H9 (cell line): Measurements from ENCODE around the gene PTPRN2. TPM values are rescaled to one million over a fixed set of nuclear protein-coding genes. Genes with fewer than 3 reads are reported as not detected.

Experiments
- DNase-seq: peaks from one replicate; pipeline ENCODE4 v3.0.0-alpha.2; 2017
- H2AFZ ChIP-seq: one replicate; pipeline ENCODE4 v1.6.1; 2013; ENCODE audit warnings: mild to moderate bottlenecking, low read length, control low read depth, moderate library complexity
- H2AK5ac ChIP-seq: 2 replicates; pipeline ENCODE4 v1.6.1; 2013; ENCODE audit warnings: low read length, control low read depth, mixed read lengths; ENCODE audit not compliant: insufficient read length
- H2BK120ac ChIP-seq: one replicate; pipeline ENCODE4 v1.6.1; 2013; ENCODE audit warnings: low read depth, mild to moderate bottlenecking, low read length, control low read depth, inconsistent platforms; ENCODE audit not compliant: poor library complexity, severe bottlenecking
- H2BK12ac ChIP-seq: 2 replicates; pipeline ENCODE4 v1.6.1; 2013; ENCODE audit warnings: low read length, control low read depth, mixed read lengths, low read depth; ENCODE audit not compliant: insufficient read length
- H2BK15ac ChIP-seq: 2 replicates; pipeline ENCODE4 v1.6.1; 2013; ENCODE audit warnings: low read depth, low read length, control low read depth
- H2BK20ac ChIP-seq: one replicate; pipeline ENCODE4 v1.6.1; 2013; ENCODE audit warnings: low read depth, mild to moderate bottlenecking, low read length, control low read depth, inconsistent platforms; ENCODE audit not compliant: poor library complexity, severe bottlenecking
- H2BK5ac ChIP-seq: 2 replicates; pipeline ENCODE4 v1.6.1; 2013; ENCODE audit warnings: low read length, control low read depth, mixed read lengths; ENCODE audit not compliant: insufficient read length
- H3K14ac ChIP-seq: 2 replicates; pipeline ENCODE4 v1.6.1; 2013; ENCODE audit warnings: low read length, control low read depth; ENCODE audit not compliant: insufficient read depth
- H3K18ac ChIP-seq: 2 replicates; pipeline ENCODE4 v1.6.1; 2013; ENCODE audit warnings: low read depth, mild to moderate bottlenecking, mixed read lengths, low read length, control low read depth; ENCODE audit not compliant: insufficient read length
- H3K23ac ChIP-seq: 2 replicates; pipeline ENCODE4 v1.6.1; 2013; ENCODE audit warnings: low read length, control low read depth, mixed read lengths, low read depth; ENCODE audit not compliant: insufficient read length
- H3K23me2 ChIP-seq: 2 replicates; pipeline ENCODE4 v1.6.1; 2013; ENCODE audit warnings: low read depth, mild to moderate bottlenecking, mixed read lengths, low read length, control low read depth; ENCODE audit not compliant: insufficient read length, poor library complexity, severe bottlenecking
- H3K27ac ChIP-seq: 2 replicates; pipeline ENCODE4 v1.5.1; 2013; ENCODE audit warnings: low read length, control low read depth, mixed read lengths, low read depth; ENCODE audit not compliant: insufficient read length
- H3K27me3 ChIP-seq: 2 replicates; pipeline ENCODE4 v1.6.1; 2013; ENCODE audit warnings: low read length, control low read depth, inconsistent platforms; ENCODE audit not compliant: insufficient read depth
- H3K4ac ChIP-seq: 2 replicates; pipeline ENCODE4 v1.6.1; 2013; ENCODE audit warnings: low read depth, mild to moderate bottlenecking, control low read depth, inconsistent platforms, low read length, moderate library complexity
- H3K4me1 ChIP-seq: 2 replicates; pipeline ENCODE4 v1.6.1; 2013; ENCODE audit warnings: low read length, control low read depth, inconsistent platforms; ENCODE audit not compliant: insufficient read depth
- H3K4me2 ChIP-seq: 2 replicates; pipeline ENCODE4 v1.6.1; 2013; ENCODE audit warnings: low read length, control low read depth, mixed read lengths; ENCODE audit not compliant: insufficient read length, insufficient read depth
- H3K56ac ChIP-seq: 2 replicates; pipeline ENCODE4 v1.6.1; 2013; ENCODE audit warnings: low read depth, mild to moderate bottlenecking, mixed read lengths, low read length, control low read depth; ENCODE audit not compliant: insufficient read length
- H3K79me1 ChIP-seq: 2 replicates; pipeline ENCODE4 v1.6.1; 2013; ENCODE audit warnings: low read depth, mild to moderate bottlenecking, moderate library complexity, low read length, control low read depth, inconsistent platforms; ENCODE audit not compliant: insufficient read depth, poor library complexity, severe bottlenecking
- H3K79me2 ChIP-seq: 2 replicates; pipeline ENCODE4 v1.6.1; 2013; ENCODE audit warnings: low read length, control low read depth, inconsistent platforms; ENCODE audit not compliant: insufficient read depth
- H3K9ac ChIP-seq: 2 replicates; pipeline ENCODE4 v1.6.1; 2013; ENCODE audit warnings: low read length, control low read depth, mixed read lengths; ENCODE audit not compliant: insufficient read length; ENCODE audit errors: extremely low read depth
- H3K9me3 ChIP-seq: one replicate; pipeline ENCODE4 v1.6.1; 2013; ENCODE audit warnings: low read depth, low read length, inconsistent platforms; ENCODE audit not compliant: control insufficient read depth
- H3T11ph ChIP-seq: one replicate; pipeline ENCODE4 v1.6.1; 2013; ENCODE audit warnings: mild to moderate bottlenecking, low read length, control low read depth, inconsistent platforms
- H4K20me1 ChIP-seq: one replicate; pipeline ENCODE4 v1.6.1; 2013; ENCODE audit not compliant: control insufficient read depth, insufficient read length, insufficient read depth
- H4K5ac ChIP-seq: 2 replicates; pipeline ENCODE4 v1.6.1; 2013; ENCODE audit warnings: low read depth, mild to moderate bottlenecking, mixed read lengths, low read length, control low read depth; ENCODE audit not compliant: insufficient read length
- H4K8ac ChIP-seq: replicated peaks from 2 replicates; pipeline ENCODE4 v1.6.1; 2013; ENCODE audit warnings: low read length, control low read depth, mixed read lengths, low read depth; ENCODE audit not compliant: insufficient read length
- H4K91ac ChIP-seq: 2 replicates; pipeline ENCODE4 v1.6.1; 2013; ENCODE audit warnings: low read depth, mild to moderate bottlenecking, moderate library complexity, mixed read lengths, low read length, control low read depth; ENCODE audit not compliant: insufficient read length
- H3K27ac Mint-ChIP-seq, 3 experiments: 2 replicates in 2 of 3; 3 replicates in 1 of 3; pipeline ENCODE4 v1.8.0; 2020 to 2021; ENCODE audit warnings: mixed read lengths in 3 of 3, mild to moderate bottlenecking in 1 of 3, moderate library complexity in 1 of 3
- H3K27me3 Mint-ChIP-seq: 2 replicates; pipeline ENCODE4 v1.8.0; 2021; ENCODE audit warnings: low read depth, mild to moderate bottlenecking, moderate library complexity, mixed read lengths
- H3K36me3 Mint-ChIP-seq, 3 experiments: 2 replicates in 2 of 3; 3 replicates in 1 of 3; pipeline ENCODE4 v1.8.0; 2020 to 2021; ENCODE audit warnings: low read depth in 3 of 3, mixed read lengths in 3 of 3; ENCODE audit not compliant: insufficient read depth in 1 of 3
- H3K4me1 Mint-ChIP-seq, 2 experiments: 2 replicates each; pipeline ENCODE4 v1.8.0; 2020; ENCODE audit warnings: mixed read lengths in 2 of 2
- H3K4me3 Mint-ChIP-seq, 2 experiments: 2 replicates in 1 of 2; 3 replicates in 1 of 2; pipeline ENCODE4 v1.8.0; 2020 to 2021; ENCODE audit warnings: mild to moderate bottlenecking in 2 of 2, mixed read lengths in 2 of 2, moderate library complexity in 1 of 2
- H3K9me3 Mint-ChIP-seq, 2 experiments: 2 replicates in 1 of 2; 3 replicates in 1 of 2; pipeline ENCODE4 v1.8.0; 2020; ENCODE audit warnings: mild to moderate bottlenecking in 2 of 2, mixed read lengths in 2 of 2, moderate library complexity in 1 of 2
- CTCF ChIP-seq: fragments of 200-600 bp; sonication (generic); conservative IDR thresholded peaks from 3 replicates; pipeline ENCODE4 v1.8.0; 2021; ENCODE audit warnings: antibody characterized with exemption, mild to moderate bottlenecking
- WGBS: extraction: QIAGEN DNeasy Blood & Tissue Kit; methylation state at CpG from one replicate; pipeline ENCODE4 v1.1.7; 2013; ENCODE audit warnings: missing lambda C conversion rate, low lambda C conversion rate, mixed read lengths; ENCODE audit not compliant: insufficient read length; ENCODE audit errors: extremely low coverage; 5-methylcytosine and 5-hydroxymethylcytosine counted together
- total RNA-seq: library from RNA; stranded (reverse); gene quantifications from 2 replicates; pipeline ENCODE4 v1.2.1, GENCODE V29; 2021

PTPRN2 gene
- total RNA-seq, 1 experiment from 2014 or later, result 5.2 TPM

DNA sequence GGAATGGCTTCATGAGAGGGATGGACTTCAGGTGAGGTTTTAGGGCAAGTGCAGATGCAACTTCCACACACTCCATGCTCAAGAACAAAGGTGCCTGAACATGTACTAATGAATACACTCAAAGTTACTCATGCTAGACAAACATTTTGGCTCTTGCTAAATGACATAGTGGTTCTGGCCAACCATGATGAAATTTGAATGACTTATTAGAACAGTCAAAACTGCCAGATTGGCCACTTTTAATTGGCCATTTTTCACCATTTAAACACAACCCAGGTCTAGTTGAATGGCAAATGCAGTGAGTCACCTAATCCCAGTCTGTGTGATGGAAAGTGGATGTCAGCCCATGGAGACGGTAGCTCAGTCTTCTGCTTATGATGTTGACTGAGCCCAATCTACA lies 4.9 kb upstream of the PTPRN2 start:
- Histone ChIP-seq H3K27me3 (peaks cover 45% of the 10 kb centered on the region; the same call in 1 of the 2 replicates), H3T11ph (no peak overlapping the region), H2BK5ac (no peak overlapping the region), H3K4me2 (no peak overlapping the region), H3K4me1 (no peaks in the 10 kb centered on the region), H3K9ac (no peak overlapping the region), H3K9me3 (no peaks in the 10 kb centered on the region), H2AK5ac (no peak overlapping the region), H2AFZ (no peak overlapping the region), H3K23ac (no peak overlapping the region), H4K20me1 (no peaks in the 10 kb centered on the region), H4K8ac (no peak overlapping the region), H3K18ac (no peak overlapping the region), H3K27ac (no peak overlapping the region), H3K79me2 (no peaks in the 10 kb centered on the region), H3K79me1 (no peaks in the 10 kb centered on the region), H2BK15ac (no peak overlapping the region), H3K14ac (no peak overlapping the region), H4K5ac (no peak overlapping the region), H2BK120ac (no peak overlapping the region), H2BK12ac (no peak overlapping the region), H2BK20ac (no peak overlapping the region), H4K91ac (no peak overlapping the region), H3K56ac (no peak overlapping the region), H3K4ac (no peak overlapping the region), H3K23me2 (no peaks in the 10 kb centered on the region)
- no peak for TF ChIP-seq CTCF
- Mint-ChIP-seq H3K9me3 (peaks cover 0 to 4% of the 10 kb centered on the region in 2 experiments; a peak in 3 of 5 replicates), H3K27ac (no peak overlapping the region), H3K4me3 (no peak overlapping the region), H3K4me1 (peaks cover 10 to 11% of the 10 kb centered on the region in 2 experiments), H3K36me3 (peaks cover 0 to 4% (median 0%) of the 10 kb centered on the region in 3 experiments; a peak in 1 of 7 replicates), H3K27me3 (no peaks in the 10 kb centered on the region)
- no CpG with 5 or more reads among the region's 1 CpG for WGBS
- DNase-seq, result no peak
